ENCODE data around the gene TMEM170A.

DNA sequence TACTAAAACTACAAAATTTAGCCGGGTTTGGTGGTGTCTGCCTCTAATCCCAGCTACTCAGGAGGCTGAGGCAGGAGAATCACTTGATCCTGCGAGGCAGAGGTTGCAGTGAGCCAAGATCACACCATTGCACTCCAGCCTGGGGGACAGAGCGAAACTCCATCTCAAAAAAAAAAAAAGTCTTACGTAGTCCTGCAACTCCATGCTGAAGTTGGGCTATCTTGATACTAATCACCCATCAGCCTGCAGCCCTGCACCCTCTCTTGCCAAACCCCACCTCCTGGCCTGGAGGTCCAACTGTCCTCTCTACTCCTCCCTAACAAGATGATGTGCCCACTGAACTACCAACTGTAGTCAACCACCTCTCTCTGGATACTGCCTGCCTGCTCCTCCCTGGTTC lies 4.8 kb downstream of the TMEM170A start:
- TF ChIP-seq CTCF (IDR thresholded peaks at IDR 0.05; ENCODE audit: low read depth, low read length) (no peak), EZH2phosphoT487 (IDR thresholded peaks at IDR 0.05; ENCODE audit: low read depth) (no peak)

Measured in OCI-LY3 (cell line).